Uterus (tissue), 2 donors: ENCODE data around the gene C1QTNF6.

Source experiments
- POLR2A ChIP-seq, 2 donors: fragments of 450-650 bp; IDR thresholded peaks; one replicate each; pipeline ENCODE4 v1.6.1; 2016; ENCODE audit warnings: antibody characterized with exemption in 2 of 2, mild to moderate bottlenecking in 1 of 2, moderate library complexity in 1 of 2
- TF ChIP-seq, protein P1 (sequence below), 4 experiments: fragments of 200-600 bp in 2 of 4; fragments of 450-650 bp in 2 of 4; sonication (generic) in 2 of 4; IDR thresholded peaks; one replicate each; pipeline ENCODE4 v1.5.1; 2016 to 2019; ENCODE audit warnings: antibody characterized with exemption in 4 of 4, mild to moderate bottlenecking in 2 of 4, moderate library complexity in 1 of 4

DNA sequence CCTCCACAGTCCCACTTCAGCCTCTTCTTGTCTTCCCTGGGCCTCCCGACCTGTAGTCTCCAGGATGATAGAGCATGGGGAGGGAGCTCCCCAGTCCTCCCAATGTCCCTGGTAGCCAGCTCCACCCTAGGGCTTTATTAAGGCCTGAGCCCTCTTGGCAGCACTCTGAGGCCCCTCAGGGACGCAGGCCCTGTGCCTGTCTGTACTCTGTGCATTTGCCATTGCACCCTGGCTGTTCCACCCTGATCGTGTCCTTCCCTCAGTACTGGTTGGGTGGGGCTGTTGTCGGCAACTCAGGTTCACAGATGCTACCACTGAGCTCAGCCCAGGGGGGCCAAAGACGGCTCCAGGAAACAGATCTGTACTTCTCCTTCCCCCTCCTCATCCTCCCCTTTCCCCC lies 17.0 kb upstream of the C1QTNF6 start:
- TF ChIP-seq, protein P1, sequence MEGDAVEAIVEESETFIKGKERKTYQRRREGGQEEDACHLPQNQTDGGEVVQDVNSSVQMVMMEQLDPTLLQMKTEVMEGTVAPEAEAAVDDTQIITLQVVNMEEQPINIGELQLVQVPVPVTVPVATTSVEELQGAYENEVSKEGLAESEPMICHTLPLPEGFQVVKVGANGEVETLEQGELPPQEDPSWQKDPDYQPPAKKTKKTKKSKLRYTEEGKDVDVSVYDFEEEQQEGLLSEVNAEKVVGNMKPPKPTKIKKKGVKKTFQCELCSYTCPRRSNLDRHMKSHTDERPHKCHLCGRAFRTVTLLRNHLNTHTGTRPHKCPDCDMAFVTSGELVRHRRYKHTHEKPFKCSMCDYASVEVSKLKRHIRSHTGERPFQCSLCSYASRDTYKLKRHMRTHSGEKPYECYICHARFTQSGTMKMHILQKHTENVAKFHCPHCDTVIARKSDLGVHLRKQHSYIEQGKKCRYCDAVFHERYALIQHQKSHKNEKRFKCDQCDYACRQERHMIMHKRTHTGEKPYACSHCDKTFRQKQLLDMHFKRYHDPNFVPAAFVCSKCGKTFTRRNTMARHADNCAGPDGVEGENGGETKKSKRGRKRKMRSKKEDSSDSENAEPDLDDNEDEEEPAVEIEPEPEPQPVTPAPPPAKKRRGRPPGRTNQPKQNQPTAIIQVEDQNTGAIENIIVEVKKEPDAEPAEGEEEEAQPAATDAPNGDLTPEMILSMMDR (IDR thresholded peaks at IDR 0.05) = no peak
- TF ChIP-seq POLR2A (IDR thresholded peaks at IDR 0.05) = no peak
